GM18861 (cell line): ENCODE measurements around the gene SLC9A9.

Experiments
- ATAC-seq: cut with Tn5 transposase; IDR thresholded peaks from one replicate; pipeline ENCODE4 v1.9.1; 2021; ENCODE audit not compliant: unreplicated experiment

SLC9A9 gene

GRCh38 chr3:143763564-143764162 lies 84.6 kb downstream of the SLC9A9 start:
- ATAC-seq, result no peak

GRCh38 chr3:143757691-143758090 lies 90.6 kb downstream of the SLC9A9 start:
- no peak for ATAC-seq

GRCh38 chr3:143755978-143756377 lies 92.3 kb downstream of the SLC9A9 start:
- no peak for ATAC-seq

- no peak for ATAC-seq
Measured at GRCh38 chr3:143754090-143754489, 94.2 kb downstream of the SLC9A9 start.

GRCh38 chr3:143753456-143753855 lies 94.8 kb downstream of the SLC9A9 start:
- ATAC-seq, result no peak

- no peak for ATAC-seq
Measured at GRCh38 chr3:143753006-143753405, 95.3 kb downstream of the SLC9A9 start.

- no peak for ATAC-seq
Measured at GRCh38 chr3:143751643-143752178, 96.6 kb downstream of the SLC9A9 start.

GRCh38 chr3:143750841-143751240 lies 97.4 kb downstream of the SLC9A9 start:
- ATAC-seq, result no peak

- ATAC-seq, result no peak
Measured at GRCh38 chr3:143749926-143750325, 98.3 kb downstream of the SLC9A9 start.

GRCh38 chr3:143737065-143737464 lies 111.2 kb downstream of the SLC9A9 start:
- ATAC-seq, result no peak

- ATAC-seq, result no peak
Measured at GRCh38 chr3:143736205-143736997, 111.9 kb downstream of the SLC9A9 start.

GRCh38 chr3:143731776-143732175 lies 116.5 kb downstream of the SLC9A9 start:
- ATAC-seq, result no peak

- no peak for ATAC-seq
Measured at GRCh38 chr3:143731320-143731719, 116.9 kb downstream of the SLC9A9 start.

GRCh38 chr3:143727391-143727790 lies 120.9 kb downstream of the SLC9A9 start:
- ATAC-seq, result no peak

GRCh38 chr3:143726727-143727126 lies 121.5 kb downstream of the SLC9A9 start:
- no peak for ATAC-seq

- no peak for ATAC-seq
Measured at GRCh38 chr3:143720381-143720780, 127.9 kb downstream of the SLC9A9 start.

GRCh38 chr3:143718463-143718862 lies 129.8 kb downstream of the SLC9A9 start:
- ATAC-seq, result no peak

GRCh38 chr3:143716731-143717130 lies 131.5 kb downstream of the SLC9A9 start:
- ATAC-seq, result no peak

GRCh38 chr3:143712522-143712921 lies 135.7 kb downstream of the SLC9A9 start:
- no peak for ATAC-seq

GRCh38 chr3:143707848-143708247 lies 140.4 kb downstream of the SLC9A9 start:
- ATAC-seq, result no peak

- ATAC-seq, result no peak
Measured at GRCh38 chr3:143700431-143700975, 147.8 kb downstream of the SLC9A9 start.

- no peak for ATAC-seq
Measured at GRCh38 chr3:143699424-143699823, 148.8 kb downstream of the SLC9A9 start.
